BE2C (cell line): ENCODE data around the gene C1QTNF4.

Experiments
- DNase-seq: peaks from one replicate; pipeline ENCODE4 v3.0.0-alpha.2; 2020
- H3K27me3 ChIP-seq: fragments of 250-450 bp; sonication (Bioruptor Pico); 2 replicates; pipeline ENCODE4 v1.5.1; 2020; ENCODE audit warnings: mild to moderate bottlenecking
- H3K36me3 ChIP-seq: fragments of 250-450 bp; sonication (Bioruptor Pico); 2 replicates; pipeline ENCODE4 v1.5.1; 2020; ENCODE audit warnings: mild to moderate bottlenecking
- H3K4me1 ChIP-seq: fragments of 250-450 bp; sonication (Bioruptor Pico); 2 replicates; pipeline ENCODE4 v1.5.1; 2020
- H3K4me3 ChIP-seq: 2 replicates; pipeline ENCODE4 v1.5.1; 2011; ENCODE audit warnings: low read depth, low read length
- H3K9me3 ChIP-seq: fragments of 250-450 bp; sonication (Bioruptor Pico); 2 replicates; pipeline ENCODE4 v1.5.1; 2020
- TF ChIP-seq, protein P1 (sequence below): IDR thresholded peaks from 2 replicates; pipeline ENCODE4 v1.5.1; 2012; ENCODE audit warnings: mild to moderate bottlenecking, low read depth, low read length

C1QTNF4 gene

DNA sequence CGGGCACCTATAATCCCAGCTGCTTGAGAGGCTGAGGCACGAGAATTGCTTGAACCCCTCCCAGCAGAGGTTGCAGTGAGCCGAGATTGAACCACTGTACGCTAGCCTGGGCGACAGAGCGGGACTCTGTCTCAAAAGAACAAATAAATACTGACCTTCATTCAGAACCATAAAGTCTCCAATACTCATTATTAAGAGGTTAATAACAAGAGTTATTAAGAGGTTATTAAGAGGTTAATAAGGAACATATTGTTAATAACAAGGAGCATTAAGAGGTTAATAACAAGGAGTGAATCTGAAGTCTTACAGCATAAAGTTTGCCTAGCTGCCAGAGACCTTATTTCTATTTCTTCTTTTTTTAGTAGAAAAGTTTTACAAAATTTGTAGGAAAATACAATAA is 48.9 kb downstream of the C1QTNF4 start:
- no peaks in the 10 kb centered on the region for H3K36me3 ChIP-seq
- no peak overlapping the region for H3K4me3 ChIP-seq
- DNase-seq, result no peak

DNA sequence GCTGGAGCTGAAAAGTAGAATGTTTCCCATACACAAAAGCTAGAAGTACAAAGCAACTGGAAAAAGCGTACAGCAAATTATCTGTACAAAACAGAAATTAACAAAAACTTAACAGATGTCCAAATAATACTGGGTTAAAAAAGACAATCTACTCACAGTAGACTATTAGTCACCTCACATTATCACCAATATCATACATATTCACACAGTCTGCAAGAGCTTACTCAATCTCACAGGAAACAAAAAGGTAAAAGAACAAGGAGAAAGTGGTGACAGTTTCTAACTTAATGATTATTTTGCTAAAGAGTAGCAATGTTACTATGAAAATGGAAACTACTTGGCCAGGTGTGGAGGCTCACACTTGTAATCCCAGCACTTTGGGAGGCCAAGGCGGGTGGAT is 53.1 kb downstream of the C1QTNF4 start:
- H3K4me3 ChIP-seq, result no peak overlapping the region
- H3K9me3 ChIP-seq, result no peaks in the 10 kb centered on the region
- TF ChIP-seq, protein P1, sequence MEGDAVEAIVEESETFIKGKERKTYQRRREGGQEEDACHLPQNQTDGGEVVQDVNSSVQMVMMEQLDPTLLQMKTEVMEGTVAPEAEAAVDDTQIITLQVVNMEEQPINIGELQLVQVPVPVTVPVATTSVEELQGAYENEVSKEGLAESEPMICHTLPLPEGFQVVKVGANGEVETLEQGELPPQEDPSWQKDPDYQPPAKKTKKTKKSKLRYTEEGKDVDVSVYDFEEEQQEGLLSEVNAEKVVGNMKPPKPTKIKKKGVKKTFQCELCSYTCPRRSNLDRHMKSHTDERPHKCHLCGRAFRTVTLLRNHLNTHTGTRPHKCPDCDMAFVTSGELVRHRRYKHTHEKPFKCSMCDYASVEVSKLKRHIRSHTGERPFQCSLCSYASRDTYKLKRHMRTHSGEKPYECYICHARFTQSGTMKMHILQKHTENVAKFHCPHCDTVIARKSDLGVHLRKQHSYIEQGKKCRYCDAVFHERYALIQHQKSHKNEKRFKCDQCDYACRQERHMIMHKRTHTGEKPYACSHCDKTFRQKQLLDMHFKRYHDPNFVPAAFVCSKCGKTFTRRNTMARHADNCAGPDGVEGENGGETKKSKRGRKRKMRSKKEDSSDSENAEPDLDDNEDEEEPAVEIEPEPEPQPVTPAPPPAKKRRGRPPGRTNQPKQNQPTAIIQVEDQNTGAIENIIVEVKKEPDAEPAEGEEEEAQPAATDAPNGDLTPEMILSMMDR, result no peak
- no peak for DNase-seq
- no peaks in the 10 kb centered on the region for H3K4me1 ChIP-seq
- H3K27me3 ChIP-seq, result no peaks in the 10 kb centered on the region
- H3K36me3 ChIP-seq, result no peaks in the 10 kb centered on the region

More for the DNA sequence above, 48.9 kb downstream of the C1QTNF4 start:
- no peaks in the 10 kb centered on the region for H3K9me3 ChIP-seq
- H3K27me3 ChIP-seq, result no peaks in the 10 kb centered on the region
- H3K4me1 ChIP-seq, result no peaks in the 10 kb centered on the region
- TF ChIP-seq, protein P1, result no peak

DNA sequence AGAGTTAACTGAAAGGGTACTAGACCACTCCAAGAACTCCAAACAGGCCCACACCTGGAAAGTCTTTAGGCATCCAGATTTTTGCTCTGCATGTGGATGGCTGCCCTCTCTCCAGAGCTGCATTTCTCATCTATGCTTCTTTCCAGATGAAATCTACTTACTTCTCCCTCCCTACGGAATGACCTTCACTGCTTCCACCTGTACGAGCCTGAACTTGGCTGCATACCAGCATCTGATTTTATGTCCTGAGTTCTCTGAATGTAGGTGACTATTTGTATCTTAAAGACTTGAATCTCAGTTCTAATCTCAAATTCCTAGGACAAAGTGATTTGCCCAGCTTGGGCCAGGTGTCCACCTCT is 54.6 kb downstream of the C1QTNF4 start:
- no peak for DNase-seq
- no peak overlapping the region for H3K4me3 ChIP-seq
- H3K9me3 ChIP-seq, result no peaks in the 10 kb centered on the region
- H3K4me1 ChIP-seq, result no peaks in the 10 kb centered on the region
- TF ChIP-seq, protein P1, result no peak
- no peaks in the 10 kb centered on the region for H3K36me3 ChIP-seq
- no peaks in the 10 kb centered on the region for H3K27me3 ChIP-seq
